Mucosa of descending colon (tissue), 3 donors: ENCODE results near the gene SHISA7. TPM values are rescaled to one million over a fixed set of nuclear protein-coding genes. Genes with fewer than 3 reads are reported as not detected.

Experiments
- ATAC-seq: fragments of 200-7000 bp; cut with Tn5 transposase; one replicate; pipeline ENCODE4 v1.9.1; 2020; ENCODE audit warnings: mild to moderate bottlenecking, moderate library complexity
- DNase-seq, 3 donors: peaks; one replicate each; pipeline ENCODE4 v3.0.0-alpha.2; 2020
- H3K36me3 ChIP-seq: fragments of 200-600 bp; one replicate; pipeline ENCODE4 v1.8.0; 2021; ENCODE audit warnings: low read depth, mild to moderate bottlenecking
- H3K4me1 ChIP-seq: fragments of 200-600 bp; one replicate; pipeline ENCODE4 v1.8.0; 2021; ENCODE audit warnings: low read depth, mild to moderate bottlenecking
- H3K4me3 ChIP-seq: fragments of 200-600 bp; one replicate; pipeline ENCODE4 v1.8.0; 2021; ENCODE audit warnings: mild to moderate bottlenecking
- H3K9me3 ChIP-seq: fragments of 200-600 bp; one replicate; pipeline ENCODE4 v1.8.0; 2021; ENCODE audit warnings: mild to moderate bottlenecking
- CTCF ChIP-seq: fragments of 200-600 bp; IDR thresholded peaks from one replicate; pipeline ENCODE4 v1.8.0; 2022; ENCODE audit warnings: antibody characterized with exemption, mild to moderate bottlenecking
- intact Hi-C, 2 donors: fragments of 100-400 bp; cut with DNase I in 1 of 2; cut with micrococcal nuclease in 1 of 2; formaldehyde crosslinking; loops; one replicate each; pipeline versions ENCODE4 v1.11.0 to v1.11.1; 2022; cut with DNase I, micrococcal nuclease
- total RNA-seq, 3 donors: library from RNA; stranded (reverse); fragmentation: NEBNext Ultra II Directional in 2 of 3; extraction: Animal tissue kit (Norgen Biotek cat#: 25700) in 2 of 3; gene quantifications; one replicate each; pipeline versions ENCODE4 v1.2.1 to v1.2.4, GENCODE V29; 2021 to 2023
- donor health status: DM: no; HTN: no; CAD: no; lungs with moderate emphysema.
- donor health status: DM: no; HTN: no; CAD: no.
- donor health status: DM: no; HTN: yes; CAD: no.

The SHISA7 gene
- total RNA-seq, 3 donors from 2014 or later, result 0.35 TPM; not detected in 2

- Histone ChIP-seq H3K9me3 (no peaks in the 10 kb centered on the region), H3K4me3 (no peak overlapping the region), H3K36me3 (no peaks in the 10 kb centered on the region), H3K4me1 (peaks cover 14% of the 10 kb centered on the region)
- no peak for TF ChIP-seq CTCF
- ATAC-seq, result no peak
- intact Hi-C loops, result no loop called here
- no peak for DNase-seq
Observed at GRCh38 chr19:55486043-55486970, 43.2 kb upstream of the SHISA7 start.

GRCh38 chr19:55485439-55486011 is 42.4 kb upstream of the SHISA7 start:
- intact Hi-C loops, result no loop called here
- Histone ChIP-seq H3K4me3 (no peak overlapping the region), H3K9me3 (no peaks in the 10 kb centered on the region), H3K4me1 (peaks cover 14% of the 10 kb centered on the region), H3K36me3 (no peaks in the 10 kb centered on the region)
- ATAC-seq (no peak), DNase-seq (peak in 2 of 3 donors; percentile 28 to 55)
- TF ChIP-seq CTCF, result no peak

- Histone ChIP-seq H3K4me1 (peaks cover 14% of the 10 kb centered on the region), H3K9me3 (no peaks in the 10 kb centered on the region), H3K4me3 (no peak within 1 kb of the TSS), H3K36me3 (no peaks in the 10 kb centered on the region)
- DNase-seq (peak; percentile 33 to 70 (median 61)), ATAC-seq (peak; percentile 51)
- no peak for TF ChIP-seq CTCF
- intact Hi-C loops, result no loop called here
Observed at GRCh38 chr19:55484593-55485438, 41.7 kb upstream of the SHISA7 start, which contains the start of gene NAT14. TSS of gene NAT14 (plus strand) at chr19:55485188. CDS start at chr19:55485709, 521 bp downstream.

- Histone ChIP-seq H3K36me3 (no peaks in the 10 kb centered on the region), H3K9me3 (no peaks in the 10 kb centered on the region), H3K4me1 (peaks cover 14% of the 10 kb centered on the region), H3K4me3 (no peak overlapping the region)
- ATAC-seq (no peak), DNase-seq (peak in 1 of 3 donors; percentile 61)
- intact Hi-C loops, result no loop called here
- TF ChIP-seq CTCF, result no peak
Observed at GRCh38 chr19:55483706-55484592, 40.8 kb upstream of the SHISA7 start.
